Measurements from ENCODE around the gene DOCK10. TPM values are rescaled to one million over a fixed set of nuclear protein-coding genes. Genes with fewer than 3 reads are reported as not detected.

Gene DOCK10
- total RNA-seq, 1 donor from 2014 or later, result 9.8 TPM

GRCh38 chr2:224930124-224930523 lies 112.1 kb downstream of the DOCK10 start:
- Histone ChIP-seq H3K4me1 (peaks cover 82% of the 10 kb centered on the region), H3K4me3 (no peak overlapping the region), H3K9me3 (no peaks in the 10 kb centered on the region), H3K27ac (no peak overlapping the region), H3K36me3 (no peaks in the 10 kb centered on the region), H3K27me3 (no peaks in the 10 kb centered on the region)
- intact Hi-C loops (cut with DNase I), result no loop called here
- TF ChIP-seq CTCF (IDR thresholded peaks at IDR 0.05), result no peak
- no peak for TF ChIP-seq POLR2AphosphoS5 (IDR thresholded peaks at IDR 0.05; ENCODE audit: insufficient read depth in 1 of 2, low read depth in 1 of 2)
- no peak for DNase-seq (ENCODE audit: extremely low spot score in 2 of 2)

- Histone ChIP-seq H3K27me3 (no peaks in the 10 kb centered on the region), H3K4me3 (no peak overlapping the region), H3K4me1 (peaks cover 76% of the 10 kb centered on the region), H3K9me3 (no peaks in the 10 kb centered on the region), H3K36me3 (no peaks in the 10 kb centered on the region), H3K27ac (no peak overlapping the region)
- intact Hi-C loops (cut with DNase I), result no loop called here
- TF ChIP-seq CTCF (IDR thresholded peaks at IDR 0.05), result no peak
- TF ChIP-seq POLR2AphosphoS5 (IDR thresholded peaks at IDR 0.05; ENCODE audit: insufficient read depth in 1 of 2, low read depth in 1 of 2), result no peak
- TF ChIP-seq POLR2A (IDR thresholded peaks at IDR 0.05), result no peak
- no peak for DNase-seq (ENCODE audit: extremely low spot score in 2 of 2)
Observed at GRCh38 chr2:224929512-224929911, 112.8 kb downstream of the DOCK10 start.

GRCh38 chr2:224927646-224928173 lies 114.6 kb downstream of the DOCK10 start:
- no peak overlapping the region for H3K4me3 ChIP-seq
- H3K9me3 ChIP-seq, result no peaks in the 10 kb centered on the region
- no peak for DNase-seq (ENCODE audit: extremely low spot score in 2 of 2)
- intact Hi-C loops (cut with DNase I), result no loop called here
- peak overlapping the region; percentile 27 for H3K27ac ChIP-seq
- TF ChIP-seq POLR2AphosphoS5 (IDR thresholded peaks at IDR 0.05; ENCODE audit: insufficient read depth in 1 of 2, low read depth in 1 of 2) (no peak), CTCF (IDR thresholded peaks at IDR 0.05) (no peak)
- H3K27me3 ChIP-seq, result no peaks in the 10 kb centered on the region
- H3K36me3 ChIP-seq, result no peaks in the 10 kb centered on the region
- peaks cover 58% of the 10 kb centered on the region for H3K4me1 ChIP-seq

GRCh38 chr2:224927011-224927410 lies 115.3 kb downstream of the DOCK10 start:
- TF ChIP-seq CTCF (IDR thresholded peaks at IDR 0.05) (no peak), POLR2AphosphoS5 (IDR thresholded peaks at IDR 0.05; ENCODE audit: insufficient read depth in 1 of 2, low read depth in 1 of 2) (no peak), POLR2A (IDR thresholded peaks at IDR 0.05) (no peak)
- no peaks in the 10 kb centered on the region for H3K27me3 ChIP-seq
- H3K36me3 ChIP-seq, result no peaks in the 10 kb centered on the region
- no peak for DNase-seq (ENCODE audit: extremely low spot score in 2 of 2)
- intact Hi-C loops (cut with DNase I), result no loop called here
- H3K4me1 ChIP-seq, result peaks cover 51% of the 10 kb centered on the region
- peak overlapping the region; percentile 27 for H3K27ac ChIP-seq
- no peak overlapping the region for H3K4me3 ChIP-seq
- no peaks in the 10 kb centered on the region for H3K9me3 ChIP-seq

GRCh38 chr2:224925810-224926100 lies 116.5 kb downstream of the DOCK10 start:
- Histone ChIP-seq H3K36me3 (no peaks in the 10 kb centered on the region), H3K27ac (peak overlapping the region; percentile 4), H3K4me3 (no peak overlapping the region), H3K27me3 (no peaks in the 10 kb centered on the region), H3K9me3 (no peaks in the 10 kb centered on the region), H3K4me1 (peaks cover 39% of the 10 kb centered on the region)
- intact Hi-C loops (cut with DNase I), result no loop called here
- DNase-seq (ENCODE audit: extremely low spot score in 2 of 2), result no peak
- TF ChIP-seq POLR2AphosphoS5 (IDR thresholded peaks at IDR 0.05; ENCODE audit: insufficient read depth in 1 of 2, low read depth in 1 of 2) (no peak), CTCF (IDR thresholded peaks at IDR 0.05) (no peak), POLR2A (IDR thresholded peaks at IDR 0.05) (no peak)

All from vagina (tissue), 2 donors.